Measurements from ENCODE around the gene TFCP2L1. TPM values are rescaled to one million over a fixed set of nuclear protein-coding genes. Genes with fewer than 3 reads are reported as not detected.

Gene TFCP2L1
- total RNA-seq, 1 donor from 2014 or later = 0.19 TPM

DNA sequence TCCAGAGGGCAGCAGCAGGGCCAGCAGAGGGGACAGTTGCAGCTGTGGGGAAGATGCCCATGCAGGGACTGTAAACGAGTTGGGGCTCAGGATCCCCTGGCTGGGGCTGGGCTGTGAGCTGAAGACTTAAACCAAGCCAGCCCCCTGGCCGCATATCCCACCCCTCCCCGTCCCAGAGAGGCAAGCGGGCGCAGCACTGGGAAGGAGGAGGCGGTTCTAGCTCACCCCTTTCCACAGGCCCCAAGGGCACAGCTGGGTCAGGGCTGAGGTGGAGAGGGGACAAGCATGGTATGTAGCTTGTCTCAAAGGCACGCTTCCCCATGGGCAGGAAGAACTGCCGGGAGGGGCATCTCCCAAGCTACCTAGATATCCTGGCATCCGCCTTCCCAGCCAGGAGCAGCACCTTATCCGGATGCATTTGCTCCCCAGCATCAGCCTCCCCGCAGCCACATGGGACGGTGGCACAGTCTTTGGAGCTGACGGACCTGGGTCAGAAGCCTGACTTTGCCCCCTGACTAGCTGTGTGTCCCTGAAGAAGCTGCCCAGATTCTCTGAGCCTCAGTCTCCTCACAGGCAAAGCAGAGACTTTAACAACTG lies 75.9 kb downstream of the TFCP2L1 start:
- DNase-seq (peak; percentile 28), ATAC-seq (ENCODE audit: poor library complexity) (no peak)
- intact Hi-C loops (cut with DNase I) = no loop called here

DNA sequence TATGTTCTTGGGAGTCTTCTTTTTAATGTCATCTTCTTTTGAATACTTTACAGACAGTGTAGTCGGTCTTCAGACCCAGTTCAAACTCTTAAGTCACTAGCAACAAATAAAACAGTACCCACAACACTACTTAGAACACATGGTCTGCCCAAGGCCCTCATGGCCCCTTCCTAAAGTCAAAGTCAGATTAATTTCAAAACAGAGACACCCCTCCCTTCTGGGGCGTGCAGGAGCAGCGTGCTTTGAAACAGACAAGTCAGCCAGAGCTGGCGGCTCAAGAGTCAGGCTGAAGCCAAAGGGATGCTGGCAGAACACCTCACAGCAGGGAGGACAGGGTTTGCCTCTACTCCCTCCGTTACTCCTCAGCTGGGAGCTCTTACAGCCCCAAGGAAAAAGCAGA lies 77.5 kb downstream of the TFCP2L1 start:
- intact Hi-C loops (cut with DNase I) = no loop called here
- DNase-seq = no peak
- no peak for ATAC-seq (ENCODE audit: poor library complexity)

- DNase-seq (no peak), ATAC-seq (ENCODE audit: poor library complexity) (peak; percentile 75)
- intact Hi-C loops (cut with DNase I) = no loop called here
Observed at GRCh38 chr2:121205321-121205942, 79.6 kb downstream of the TFCP2L1 start.

DNA sequence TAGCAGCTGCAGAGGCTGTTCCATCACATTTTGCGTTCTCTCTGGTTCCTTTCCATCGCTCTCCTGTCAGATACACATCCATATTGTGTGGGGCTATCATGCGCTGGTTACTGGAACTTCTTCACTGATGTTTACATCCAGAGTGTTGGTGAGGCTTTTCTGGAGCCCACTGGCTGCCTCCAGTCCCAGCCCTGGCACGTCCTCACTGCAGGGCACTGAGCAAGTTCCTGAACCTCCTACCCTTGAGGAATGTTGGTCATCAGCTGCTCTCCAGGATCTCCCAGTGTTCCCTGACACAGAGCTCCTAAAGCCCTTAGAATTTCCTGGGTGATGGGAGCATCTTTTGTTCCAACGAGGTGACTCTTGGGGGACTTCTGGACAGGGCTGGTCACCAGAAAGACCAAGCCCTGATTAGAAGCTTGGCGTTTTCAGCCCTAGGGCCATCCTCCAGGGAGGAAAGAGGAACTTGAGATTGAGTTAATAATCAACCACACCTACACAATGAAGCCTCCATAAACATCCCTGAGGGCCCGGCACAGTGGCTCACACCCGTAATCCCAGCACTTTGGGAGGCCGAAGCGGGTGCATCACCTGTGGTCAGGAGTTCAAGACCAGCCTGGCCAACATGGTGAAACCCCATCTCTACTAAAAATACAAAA lies 81.3 kb downstream of the TFCP2L1 start:
- intact Hi-C loops (cut with DNase I) = no loop called here
- DNase-seq (no peak), ATAC-seq (ENCODE audit: poor library complexity) (no peak)

- DNase-seq = no peak
- ATAC-seq (ENCODE audit: poor library complexity) = no peak
Observed at GRCh38 chr2:121202541-121203310, 82.3 kb downstream of the TFCP2L1 start.

DNA sequence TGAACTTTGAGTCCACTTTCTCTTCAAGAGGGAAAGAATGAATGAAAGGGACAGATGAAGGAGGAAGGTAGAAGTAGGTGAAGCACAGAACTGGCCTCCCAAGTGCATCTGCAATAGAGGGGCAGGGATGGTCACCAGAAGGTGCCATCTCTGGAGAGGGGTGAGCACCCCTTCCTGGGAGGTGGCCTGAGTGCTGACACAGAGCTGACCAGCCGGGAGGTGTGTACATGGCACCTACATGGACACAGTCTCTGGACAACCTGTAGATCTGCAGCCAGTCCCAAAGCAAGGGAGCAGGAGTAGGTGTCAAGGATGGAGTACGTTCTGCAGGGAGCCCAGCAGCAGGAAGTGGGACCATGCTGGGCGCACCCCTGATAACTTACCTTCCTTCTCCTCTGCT lies 83.2 kb downstream of the TFCP2L1 start:
- intact Hi-C loops (cut with DNase I) = no loop called here
- DNase-seq (no peak), ATAC-seq (ENCODE audit: poor library complexity) (no peak)

More at GRCh38 chr2:121202541-121203310, 82.3 kb downstream of the TFCP2L1 start:
- intact Hi-C loops (cut with DNase I) = no loop called here

DNA sequence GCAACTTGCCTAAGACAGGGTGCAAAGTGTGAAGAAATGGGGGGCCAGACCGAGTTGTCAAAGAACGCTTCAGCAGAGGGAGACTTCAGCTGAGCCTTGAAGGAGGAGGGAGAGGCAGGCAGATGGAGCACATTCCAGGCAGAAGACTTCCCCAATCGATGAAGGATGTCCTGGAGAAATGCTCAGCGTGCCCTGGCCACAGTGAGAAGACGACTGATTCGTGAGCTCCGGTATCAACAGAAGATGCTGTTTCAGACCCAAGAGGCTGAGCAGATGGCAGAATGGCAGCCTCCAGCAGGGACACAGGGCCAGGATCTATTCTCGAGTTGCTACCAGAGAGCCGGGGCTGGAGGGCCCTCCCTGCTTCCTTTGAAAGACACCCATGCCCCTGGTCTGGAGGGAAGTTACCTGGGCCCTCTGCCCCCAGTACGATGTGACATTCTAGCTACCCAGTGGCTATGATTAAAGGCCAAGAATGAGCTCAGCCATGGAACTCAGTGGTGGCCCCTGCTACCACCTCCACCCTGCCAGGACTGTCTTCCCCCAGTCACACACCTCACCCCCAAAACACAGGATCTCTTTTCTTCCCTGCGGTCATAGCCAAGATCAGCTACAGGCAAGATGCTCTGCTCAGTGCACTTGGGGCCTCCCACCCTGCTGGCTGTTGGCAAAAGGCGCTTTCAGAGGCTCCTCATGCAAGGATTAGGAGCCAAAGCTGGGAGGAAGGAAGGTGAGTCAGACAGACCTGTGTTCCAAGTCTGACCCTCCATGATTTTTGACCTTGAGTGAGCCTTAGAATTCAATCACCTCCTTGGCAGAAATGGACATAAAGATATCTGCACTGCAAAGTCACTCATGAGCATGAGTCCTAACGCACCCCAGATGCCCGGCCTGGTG lies 84.3 kb downstream of the TFCP2L1 start:
- no peak for DNase-seq
- intact Hi-C loops (cut with DNase I) = no loop called here
- ATAC-seq (ENCODE audit: poor library complexity) = no peak

DNA sequence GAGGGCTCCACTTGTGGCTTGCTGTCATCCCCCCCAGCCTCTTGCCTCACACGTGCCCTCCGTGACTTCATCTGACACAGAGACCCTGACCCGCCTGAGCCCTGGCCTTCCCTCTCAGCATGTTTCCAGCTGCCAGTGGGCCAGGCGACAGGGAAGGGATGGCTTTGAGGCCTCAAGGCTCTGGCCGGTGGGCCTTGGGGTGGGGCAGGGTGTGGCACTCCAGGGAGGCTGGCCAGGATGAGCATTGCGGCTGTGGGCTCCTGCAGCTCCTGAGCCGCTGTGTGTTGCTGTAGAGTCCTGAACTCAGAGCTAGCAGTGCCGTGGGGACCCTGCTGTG lies 85.0 kb downstream of the TFCP2L1 start:
- no peak for DNase-seq
- ATAC-seq (ENCODE audit: poor library complexity) = no peak
- intact Hi-C loops (cut with DNase I) = no loop called here

- ATAC-seq (ENCODE audit: poor library complexity) (no peak), DNase-seq (no peak)
- intact Hi-C loops (cut with DNase I) = no loop called here
Observed at GRCh38 chr2:121199281-121200010, 85.6 kb downstream of the TFCP2L1 start.

GRCh38 chr2:121197369-121198091 lies 87.5 kb downstream of the TFCP2L1 start:
- ATAC-seq (ENCODE audit: poor library complexity) = peak; percentile 91
- DNase-seq = peak; percentile 79
- intact Hi-C loops (cut with DNase I) = no loop called here

- DNase-seq (no peak), ATAC-seq (ENCODE audit: poor library complexity) (no peak)
- intact Hi-C loops (cut with DNase I) = no loop called here
Observed at GRCh38 chr2:121196849-121197155, 88.2 kb downstream of the TFCP2L1 start.

- intact Hi-C loops (cut with DNase I) = no loop called here
- ATAC-seq (ENCODE audit: poor library complexity) (peak; percentile 14), DNase-seq (no peak)
Observed at GRCh38 chr2:121196132-121196848, 88.7 kb downstream of the TFCP2L1 start.

DNA sequence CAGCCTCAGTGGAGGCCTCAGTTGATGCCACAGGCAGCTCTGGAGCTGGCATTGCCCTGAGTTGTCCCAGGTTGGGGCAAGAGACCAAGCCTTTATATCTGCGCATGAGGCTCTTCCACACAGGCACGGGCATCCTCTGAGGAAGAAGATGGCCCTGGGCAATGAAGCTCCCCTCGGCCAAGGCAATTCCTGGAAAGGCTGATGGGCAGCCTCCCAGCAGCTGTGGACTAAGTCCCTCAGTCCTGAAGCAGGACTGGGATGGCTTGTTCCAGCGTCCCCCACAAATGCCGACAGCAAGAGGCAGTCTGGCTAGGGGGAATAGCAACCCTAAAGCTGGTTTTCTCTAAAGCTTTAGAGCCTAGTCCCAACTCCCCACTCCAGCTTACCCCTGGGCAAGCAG lies 90.0 kb downstream of the TFCP2L1 start:
- ATAC-seq (ENCODE audit: poor library complexity) (no peak), DNase-seq (no peak)
- intact Hi-C loops (cut with DNase I) = no loop called here

- DNase-seq = no peak
- intact Hi-C loops (cut with DNase I) = no loop called here
- no peak for ATAC-seq (ENCODE audit: poor library complexity)
Observed at GRCh38 chr2:121194626-121195025, 90.4 kb downstream of the TFCP2L1 start.

GRCh38 chr2:121193185-121193584 lies 91.8 kb downstream of the TFCP2L1 start:
- intact Hi-C loops (cut with DNase I) = no loop called here
- ATAC-seq (ENCODE audit: poor library complexity) = no peak
- no peak for DNase-seq

- ATAC-seq (ENCODE audit: poor library complexity) (no peak), DNase-seq (no peak)
- intact Hi-C loops (cut with DNase I) = no loop called here
Observed at GRCh38 chr2:121192576-121192975, 92.4 kb downstream of the TFCP2L1 start.
